Body of pancreas (tissue), 4 donors: ENCODE measurements around the gene ADCY2.

Experiments
- CTCF ChIP-seq, 7 experiments: fragments of 450-650 bp in 4 of 7; fragments of 200-600 bp in 3 of 7; sonication (generic) in 3 of 7; IDR thresholded peaks; one replicate each; pipeline ENCODE4 v1.5.1; 2016 to 2019; ENCODE audit warnings: antibody characterized with exemption in 7 of 7
- POLR2A ChIP-seq, 3 donors: fragments of 450-650 bp; IDR thresholded peaks; one replicate each; pipeline ENCODE4 v1.6.1; 2016; ENCODE audit warnings: antibody characterized with exemption in 3 of 3, mild to moderate bottlenecking in 2 of 3

DNA sequence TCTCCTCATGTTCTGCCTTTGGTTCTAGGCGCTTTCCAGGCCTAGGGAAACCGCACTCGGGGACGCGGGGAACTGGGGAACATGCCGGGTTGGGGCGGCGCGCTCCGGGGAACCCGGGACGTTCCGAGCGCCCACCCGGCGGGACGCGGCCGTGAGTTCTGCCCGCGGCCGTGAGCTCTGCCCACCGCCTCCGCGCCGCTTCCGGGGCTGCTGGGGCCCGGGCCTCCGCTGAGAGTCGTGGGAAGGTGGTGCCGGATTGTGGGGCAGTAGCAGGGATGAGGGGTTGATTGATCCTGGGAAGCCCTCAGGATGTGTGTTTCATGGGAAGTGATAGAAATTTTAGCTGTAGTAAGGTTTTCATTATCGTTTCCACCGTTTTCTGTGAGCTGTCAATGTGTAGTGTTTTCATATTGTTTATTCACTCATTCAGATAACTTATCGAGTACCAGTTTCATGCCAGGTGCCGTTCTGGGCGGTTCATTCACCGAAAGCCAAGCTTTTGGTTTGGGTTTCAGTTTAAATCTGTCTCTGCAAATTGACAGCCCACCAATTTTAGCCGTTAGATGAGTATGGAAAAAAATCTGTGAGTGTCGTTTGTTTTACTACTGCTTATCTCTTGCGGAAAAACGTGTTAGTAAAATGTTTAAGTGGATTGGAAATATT lies 473.7 kb downstream of the ADCY2 start:
- TF ChIP-seq CTCF (IDR thresholded peaks at IDR 0.05) (no peak), POLR2A (IDR thresholded peaks at IDR 0.05) (no peak)
